ENCODE measurements around the gene RFC2.

DNA sequence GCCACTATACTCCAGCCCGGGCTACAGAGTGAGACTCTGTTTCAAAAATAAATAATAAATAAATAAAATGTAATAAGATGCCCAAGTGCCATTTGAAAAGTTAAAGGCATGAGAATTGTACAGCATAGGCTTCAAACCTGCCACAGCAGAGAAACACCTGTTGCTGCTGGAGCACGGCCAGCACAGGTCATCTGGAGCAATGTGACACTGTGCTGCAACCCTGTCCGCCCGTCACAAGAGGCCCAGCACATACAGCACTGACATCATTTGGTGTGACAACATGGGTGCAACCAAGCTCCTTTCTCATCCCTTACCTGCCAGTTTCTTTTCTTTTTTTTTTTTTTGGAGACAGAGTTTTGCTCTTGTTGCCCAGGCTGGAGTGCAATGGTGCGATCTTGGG, 1.3 kb downstream of the RFC2 start:
- TF ChIP-seq, protein P1, sequence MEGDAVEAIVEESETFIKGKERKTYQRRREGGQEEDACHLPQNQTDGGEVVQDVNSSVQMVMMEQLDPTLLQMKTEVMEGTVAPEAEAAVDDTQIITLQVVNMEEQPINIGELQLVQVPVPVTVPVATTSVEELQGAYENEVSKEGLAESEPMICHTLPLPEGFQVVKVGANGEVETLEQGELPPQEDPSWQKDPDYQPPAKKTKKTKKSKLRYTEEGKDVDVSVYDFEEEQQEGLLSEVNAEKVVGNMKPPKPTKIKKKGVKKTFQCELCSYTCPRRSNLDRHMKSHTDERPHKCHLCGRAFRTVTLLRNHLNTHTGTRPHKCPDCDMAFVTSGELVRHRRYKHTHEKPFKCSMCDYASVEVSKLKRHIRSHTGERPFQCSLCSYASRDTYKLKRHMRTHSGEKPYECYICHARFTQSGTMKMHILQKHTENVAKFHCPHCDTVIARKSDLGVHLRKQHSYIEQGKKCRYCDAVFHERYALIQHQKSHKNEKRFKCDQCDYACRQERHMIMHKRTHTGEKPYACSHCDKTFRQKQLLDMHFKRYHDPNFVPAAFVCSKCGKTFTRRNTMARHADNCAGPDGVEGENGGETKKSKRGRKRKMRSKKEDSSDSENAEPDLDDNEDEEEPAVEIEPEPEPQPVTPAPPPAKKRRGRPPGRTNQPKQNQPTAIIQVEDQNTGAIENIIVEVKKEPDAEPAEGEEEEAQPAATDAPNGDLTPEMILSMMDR (conservative IDR thresholded peaks at IDR 0.05; ENCODE audit: low read length): no peak
- no peak for TF ChIP-seq EZH2phosphoT487 (IDR thresholded peaks at IDR 0.05; ENCODE audit: borderline replicate concordance)

All from Loucy (cell line).